SKM-1 (cell line): Measurements from ENCODE around the gene C16orf92.

ENCODE experiments used
- DNase-seq: peaks from one replicate; lab custom pipeline; 2025; ENCODE audit not compliant: unreplicated experiment; lab: John Stamatoyannopoulos, UW

C16orf92 gene, protein sequence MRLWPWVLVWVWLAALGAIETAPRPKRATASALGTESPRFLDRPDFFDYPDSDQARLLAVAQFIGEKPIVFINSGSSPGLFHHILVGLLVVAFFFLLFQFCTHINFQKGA

DNA sequence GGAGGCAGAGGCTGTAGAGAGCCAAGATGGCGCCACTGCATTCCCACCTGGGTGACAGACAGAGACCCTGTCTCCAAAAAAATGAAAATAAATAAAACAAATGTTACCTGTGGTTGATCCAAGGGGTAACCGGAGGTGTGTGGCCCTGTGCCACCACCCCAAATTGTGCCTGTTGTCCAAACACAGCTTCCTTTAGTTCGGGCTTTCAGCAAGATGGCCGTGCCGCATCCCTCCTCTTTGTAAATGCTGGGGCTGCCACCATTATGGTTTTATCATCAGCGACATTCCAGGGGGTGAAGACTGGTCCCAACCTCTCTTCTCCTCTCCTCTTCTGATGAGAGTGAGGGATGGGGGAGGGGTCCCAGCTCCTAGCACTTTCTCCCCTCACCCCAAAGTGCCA, at the start of gene C16orf92:
Gene C16orf92 (plus strand): TSS at position 312 of the 400 bp plus-strand sequence. CDS start 143 bp downstream, outside the sequence.
- DNase-seq = no peak

DNA sequence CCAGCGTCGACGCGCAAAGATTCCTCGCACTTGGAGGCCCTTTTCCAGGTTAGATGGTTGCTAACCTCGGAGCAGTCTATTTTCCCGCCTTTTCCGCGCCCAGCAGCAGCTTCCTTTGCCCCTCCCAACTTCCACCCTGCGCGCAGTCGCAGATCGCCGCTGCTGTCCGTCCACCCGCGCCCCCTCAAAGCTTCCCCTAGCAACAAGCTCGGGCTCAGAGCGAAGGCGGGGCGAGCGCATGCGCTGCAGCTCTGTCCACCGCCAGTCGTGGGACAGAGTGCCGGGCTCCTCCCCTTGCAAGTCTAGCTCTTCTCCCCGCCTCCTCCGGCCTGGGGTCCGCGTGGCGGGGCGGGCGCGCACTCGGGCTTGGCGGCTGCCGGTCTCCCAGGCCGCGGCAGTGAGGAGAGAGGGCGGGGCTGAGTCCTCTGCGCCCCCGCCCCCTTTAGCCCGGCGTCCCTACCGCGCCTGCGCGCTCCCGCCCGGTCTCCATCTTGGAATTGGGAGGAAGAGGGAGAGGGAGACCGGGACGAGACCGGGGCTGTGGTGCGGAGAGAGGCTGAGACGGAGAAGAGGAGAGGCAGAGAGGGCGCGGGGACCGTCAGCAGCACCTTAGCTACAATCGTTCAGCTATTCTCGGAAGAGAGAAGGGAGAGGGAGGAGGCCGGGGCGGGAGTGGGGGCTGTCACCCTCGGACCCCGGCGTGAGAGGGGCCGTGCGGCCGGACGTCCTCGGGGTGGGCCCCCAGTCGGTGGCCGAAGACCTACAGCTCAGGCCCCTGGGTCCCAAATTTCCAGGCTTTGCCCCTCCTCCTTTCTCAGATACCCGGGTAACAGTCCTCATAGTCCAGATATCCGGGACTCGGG, 49.4 kb upstream of the C16orf92 start, which contains the start of gene TAOK2:
Gene TAOK2 (plus strand): TSS at position 485 of the 863 bp plus-strand sequence. CDS start 3,905 bp downstream, outside the sequence.
- peak; percentile 97 for DNase-seq

DNA sequence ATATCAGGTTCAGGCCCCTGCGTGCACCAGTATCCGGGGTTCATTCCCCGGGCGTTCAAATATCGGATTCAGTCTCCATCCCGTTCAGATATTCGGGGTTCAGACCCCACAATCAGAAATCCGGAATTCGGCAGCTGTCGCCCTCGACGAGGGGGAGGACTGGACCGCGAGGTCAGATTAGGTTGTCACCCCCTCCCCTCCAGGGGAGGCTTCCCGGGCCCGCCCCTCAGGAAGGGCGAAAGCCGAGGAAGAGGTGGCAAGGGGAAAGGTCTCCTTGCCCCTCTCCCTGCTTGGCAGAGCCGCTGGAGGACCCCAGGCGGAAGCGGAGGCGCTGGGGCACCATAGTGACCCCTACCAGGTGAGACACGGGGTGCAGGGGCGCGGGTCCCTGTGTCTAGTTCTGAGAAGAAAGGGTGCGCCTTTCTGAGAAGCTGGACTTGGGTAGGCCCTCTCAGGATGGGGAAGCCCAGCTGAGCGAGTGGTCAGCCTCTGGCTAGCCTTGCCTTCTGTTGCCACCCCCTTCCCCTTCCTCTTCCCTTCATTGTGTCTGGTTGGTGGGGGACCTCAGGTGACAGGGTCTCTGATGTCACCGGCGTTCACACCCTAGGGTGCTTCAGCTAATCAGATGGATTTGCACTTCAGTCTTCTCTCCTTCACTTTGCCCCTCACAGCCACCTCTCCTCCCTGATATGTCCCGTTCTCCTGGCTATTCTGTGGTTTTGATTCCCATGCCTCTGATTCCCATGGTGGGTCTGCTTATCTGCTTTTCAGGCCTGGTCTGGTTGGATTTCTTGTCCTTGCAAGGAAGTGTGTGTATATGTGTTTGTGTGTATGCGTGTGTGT, 48.5 kb upstream of the C16orf92 start:
- DNase-seq = no peak

DNA sequence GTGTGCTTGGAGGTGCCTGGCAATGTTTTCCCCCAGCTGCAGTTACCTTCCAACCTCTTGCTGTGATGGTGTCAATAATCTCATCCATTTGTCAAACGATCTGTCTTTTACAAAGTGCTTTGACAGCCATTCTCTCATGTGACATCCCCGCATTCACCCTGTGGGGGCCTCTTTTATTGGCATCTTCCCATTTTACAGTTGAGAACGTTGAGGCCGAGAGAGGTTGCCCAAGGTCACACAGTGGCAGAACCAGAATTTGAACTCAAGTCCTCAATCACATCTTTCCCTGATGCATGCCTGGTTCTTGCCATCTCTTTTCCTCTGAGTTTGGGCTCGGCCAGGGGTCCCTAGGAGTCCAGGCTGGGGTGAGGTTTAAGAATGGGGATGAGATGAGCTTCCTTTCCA, 47.9 kb upstream of the C16orf92 start:
- no peak for DNase-seq

DNA sequence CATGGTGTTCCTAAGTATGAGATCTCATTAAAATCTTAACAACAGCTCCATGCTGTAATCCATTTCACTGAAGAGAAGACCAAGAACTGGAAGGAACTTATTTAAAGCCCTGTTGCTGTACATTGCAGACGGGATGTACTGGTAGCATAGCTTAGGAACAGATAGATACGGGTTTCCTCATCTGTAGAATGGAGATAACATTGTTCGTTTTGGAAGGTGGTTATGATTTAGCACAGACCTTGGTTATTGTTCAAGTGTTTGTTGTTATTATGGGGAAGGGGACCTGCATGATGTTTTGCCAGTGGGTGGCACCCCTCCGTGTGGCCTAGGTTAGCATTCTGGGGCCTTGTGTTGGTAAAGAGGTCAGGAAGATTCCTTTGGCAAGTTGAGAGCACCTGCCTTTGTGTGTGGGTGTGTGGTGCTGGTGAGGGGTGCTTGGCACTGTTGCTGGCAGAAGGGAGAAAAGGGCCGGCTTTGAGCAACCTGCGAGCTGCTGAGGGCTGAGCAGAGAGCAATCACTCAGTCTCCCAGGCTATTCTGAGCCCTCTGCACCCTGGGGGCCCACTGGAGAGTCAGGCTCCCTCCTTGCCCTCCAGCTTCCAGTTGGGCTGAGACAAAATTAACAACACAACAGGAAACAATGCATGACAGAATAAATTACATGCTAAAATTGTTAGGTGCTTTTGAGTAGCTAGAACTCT, 47.0 kb upstream of the C16orf92 start:
- DNase-seq = no peak

DNA sequence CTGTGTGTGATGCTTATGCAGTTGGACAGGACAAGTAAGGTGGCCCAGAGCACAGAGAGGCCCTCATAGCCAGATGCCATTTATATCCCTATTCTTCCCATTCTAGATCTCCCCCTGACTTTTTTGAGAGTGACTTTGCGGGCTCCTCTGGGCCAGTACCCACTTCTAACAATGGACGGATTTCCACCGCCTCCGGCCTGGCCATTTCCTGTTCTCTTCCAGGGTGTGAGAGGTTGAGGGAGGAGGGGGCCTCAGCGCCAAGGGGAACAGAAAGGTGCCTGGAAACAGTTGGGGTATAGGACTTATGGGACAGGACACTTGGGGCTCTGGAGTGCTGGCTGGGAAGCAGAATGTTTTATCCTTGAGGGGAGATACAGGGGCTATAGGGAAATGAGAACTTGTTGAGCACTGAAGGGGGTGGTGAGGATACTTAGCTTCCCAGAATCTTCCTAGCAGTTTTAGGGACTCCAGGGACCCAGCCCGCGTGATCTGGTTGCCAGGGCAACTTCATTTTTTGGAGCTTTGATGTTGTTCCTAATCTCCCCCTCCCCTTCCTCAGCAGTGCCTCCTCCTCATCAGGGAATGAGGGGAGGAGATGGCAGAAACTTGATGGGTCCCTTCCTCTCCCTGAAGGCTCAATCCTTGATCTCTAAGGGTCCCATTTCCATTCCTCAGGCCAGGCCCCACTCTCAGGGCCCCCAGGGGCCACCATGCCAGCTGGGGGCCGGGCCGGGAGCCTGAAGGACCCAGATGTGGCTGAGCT, 45.8 kb upstream of the C16orf92 start:
- DNase-seq = no peak

DNA sequence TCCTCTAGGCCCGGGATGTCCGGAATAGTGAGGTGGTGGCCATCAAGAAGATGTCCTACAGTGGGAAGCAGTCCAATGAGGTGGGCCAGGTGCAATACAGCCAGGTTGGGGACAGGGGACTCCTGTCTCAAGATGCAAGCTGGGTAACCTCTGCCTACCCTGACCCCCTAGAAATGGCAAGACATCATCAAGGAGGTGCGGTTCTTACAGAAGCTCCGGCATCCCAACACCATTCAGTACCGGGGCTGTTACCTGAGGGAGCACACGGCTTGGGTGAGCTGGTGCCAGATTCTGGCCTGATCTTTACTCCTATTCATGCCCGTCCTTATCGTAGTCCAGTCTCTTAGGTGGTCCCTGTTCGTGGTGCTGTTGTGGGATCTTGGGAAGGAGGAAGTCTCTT, 44.9 kb upstream of the C16orf92 start:
- DNase-seq = no peak

DNA sequence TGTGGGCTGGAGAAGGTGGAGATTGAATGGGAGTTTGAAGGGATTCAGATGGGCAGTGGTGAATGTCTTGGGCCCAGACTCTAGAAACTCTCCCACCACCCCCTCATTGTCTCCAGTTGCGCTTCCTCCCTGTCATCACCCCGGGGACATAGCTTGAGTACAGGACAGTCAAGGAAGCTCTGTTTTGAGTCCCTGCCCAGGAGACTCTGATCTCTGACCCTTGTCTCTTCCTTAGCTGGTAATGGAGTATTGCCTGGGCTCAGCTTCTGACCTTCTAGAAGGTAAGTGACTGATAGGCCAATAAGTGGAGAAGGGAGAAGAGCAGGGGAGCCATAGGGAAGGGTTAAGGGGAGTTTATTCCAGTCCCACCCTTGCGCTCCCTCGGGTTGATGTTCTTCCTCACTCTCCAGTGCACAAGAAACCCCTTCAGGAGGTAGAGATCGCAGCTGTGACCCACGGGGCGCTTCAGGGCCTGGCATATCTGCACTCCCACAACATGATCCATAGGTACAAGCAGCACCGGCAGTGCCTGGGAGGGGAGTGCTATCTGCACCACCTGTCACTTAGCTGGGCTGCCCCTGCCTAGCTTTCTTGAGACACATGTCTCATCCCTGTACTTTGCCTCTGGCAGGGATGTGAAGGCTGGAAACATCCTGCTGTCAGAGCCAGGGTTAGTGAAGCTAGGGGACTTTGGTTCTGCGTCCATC, 44.3 kb upstream of the C16orf92 start:
- no peak for DNase-seq

DNA sequence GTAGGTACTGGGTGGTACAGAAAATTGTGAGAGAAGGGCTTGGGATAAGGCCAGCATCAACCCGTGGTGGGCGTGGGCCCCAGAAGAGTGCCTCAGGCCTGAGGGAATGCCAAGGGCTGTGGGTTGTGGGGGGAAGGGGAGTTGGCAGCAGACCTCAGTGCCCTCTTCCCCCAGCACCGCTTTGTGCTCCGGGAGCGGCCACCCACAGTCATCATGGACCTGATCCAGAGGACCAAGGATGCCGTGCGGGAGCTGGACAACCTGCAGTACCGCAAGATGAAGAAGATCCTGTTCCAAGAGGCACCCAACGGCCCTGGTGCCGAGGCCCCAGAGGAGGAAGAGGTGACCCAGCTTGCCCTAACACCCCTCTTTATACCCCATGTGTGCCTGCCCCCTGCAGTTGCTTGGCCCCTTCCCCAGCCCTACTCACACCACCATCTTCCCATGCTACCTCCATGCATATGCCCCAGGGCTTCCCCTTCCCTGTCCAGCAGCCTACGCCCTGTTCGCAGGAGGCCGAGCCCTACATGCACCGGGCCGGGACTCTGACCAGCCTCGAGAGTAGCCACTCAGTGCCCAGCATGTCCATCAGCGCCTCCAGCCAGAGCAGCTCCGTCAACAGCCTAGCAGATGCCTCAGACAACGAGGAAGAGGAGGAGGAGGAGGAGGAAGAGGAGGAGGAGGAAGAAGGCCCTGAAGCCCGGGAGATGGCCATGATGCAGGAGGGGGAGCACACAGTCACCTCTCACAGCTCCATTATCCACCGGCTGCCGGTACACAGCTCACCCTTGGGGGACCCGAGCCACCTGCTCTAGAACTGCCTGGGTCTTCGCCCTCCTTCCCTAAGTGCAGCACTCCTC, 40.2 kb upstream of the C16orf92 start:
- no peak for DNase-seq

DNA sequence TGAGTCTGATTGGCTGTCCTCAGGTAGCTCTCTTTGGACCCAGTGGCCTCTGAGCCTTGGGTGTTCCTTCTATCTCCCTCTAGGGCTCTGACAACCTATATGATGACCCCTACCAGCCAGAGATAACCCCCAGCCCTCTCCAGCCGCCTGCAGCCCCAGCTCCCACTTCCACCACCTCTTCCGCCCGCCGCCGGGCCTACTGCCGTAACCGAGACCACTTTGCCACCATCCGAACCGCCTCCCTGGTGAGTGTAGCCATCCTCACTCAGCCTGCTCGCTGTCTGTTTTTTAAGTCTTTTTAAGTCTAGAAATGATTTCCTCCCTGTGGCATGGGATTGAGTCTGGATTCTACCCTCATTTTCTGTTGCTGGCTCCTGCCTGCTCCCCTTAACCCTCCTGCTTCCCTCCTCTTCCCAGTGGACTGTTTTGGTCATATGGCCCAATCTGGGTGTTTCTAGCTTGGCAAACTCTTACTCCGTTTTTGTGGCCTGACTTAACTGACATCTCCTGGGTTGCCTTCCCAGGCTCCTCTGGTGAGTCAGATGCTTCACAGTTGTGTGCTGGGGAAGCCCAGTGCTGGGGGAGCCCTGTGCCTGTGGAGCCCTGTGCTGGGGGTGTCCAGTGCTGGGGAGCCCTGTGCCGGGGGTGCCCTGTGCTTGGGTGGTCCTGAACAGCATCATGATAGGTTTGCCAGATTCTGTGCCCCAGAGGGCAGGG, 39.4 kb upstream of the C16orf92 start:
- no peak for DNase-seq

DNA sequence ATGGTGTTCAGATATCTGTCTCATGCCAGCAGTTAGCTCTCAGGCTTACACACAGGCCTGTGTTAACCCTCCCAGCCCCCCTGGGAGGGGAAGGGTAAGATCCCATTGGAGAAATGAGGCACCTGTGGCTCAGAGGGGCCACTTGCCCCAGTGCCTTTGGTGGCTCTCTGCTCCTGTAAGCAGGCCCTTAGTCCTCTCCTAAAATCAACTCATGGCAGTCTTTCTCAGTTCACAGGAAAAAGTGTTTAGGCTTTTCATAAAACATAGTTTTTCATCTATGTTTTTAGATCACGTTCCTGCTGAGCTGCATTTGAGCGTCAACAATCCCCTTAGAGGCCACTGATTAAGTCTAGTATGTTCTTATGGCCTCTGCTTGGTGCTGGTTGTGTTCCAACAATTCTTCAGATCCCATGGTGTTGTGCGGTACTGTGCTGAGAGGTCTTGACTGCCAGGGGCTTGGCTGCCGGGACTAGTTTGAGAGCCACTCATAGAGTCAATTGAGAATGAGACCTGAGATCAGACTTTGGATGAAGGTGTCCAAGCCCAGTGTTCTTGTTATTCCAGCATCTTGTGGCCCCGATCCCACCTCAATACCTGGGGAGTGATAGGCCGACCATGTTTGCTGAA, 38.7 kb upstream of the C16orf92 start:
- DNase-seq = no peak

DNA sequence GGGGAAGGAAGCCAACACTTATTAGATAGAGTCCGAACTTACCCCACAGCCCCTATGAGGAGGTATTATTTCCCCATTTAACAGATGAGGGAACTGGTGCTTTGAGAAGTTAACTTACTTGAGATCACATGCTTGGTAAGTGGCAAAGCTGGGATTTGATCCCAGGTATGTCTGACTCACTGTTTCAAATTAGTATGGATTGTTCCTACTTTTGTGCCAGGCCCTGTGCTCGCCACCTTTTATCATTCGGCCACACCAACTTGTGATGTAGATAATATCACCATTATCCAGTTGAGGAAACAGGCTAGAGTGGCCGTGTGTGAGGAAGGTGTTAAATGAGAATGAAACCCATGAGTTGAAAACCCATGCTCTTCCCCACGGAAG, 38.2 kb upstream of the C16orf92 start:
- DNase-seq = no peak

DNA sequence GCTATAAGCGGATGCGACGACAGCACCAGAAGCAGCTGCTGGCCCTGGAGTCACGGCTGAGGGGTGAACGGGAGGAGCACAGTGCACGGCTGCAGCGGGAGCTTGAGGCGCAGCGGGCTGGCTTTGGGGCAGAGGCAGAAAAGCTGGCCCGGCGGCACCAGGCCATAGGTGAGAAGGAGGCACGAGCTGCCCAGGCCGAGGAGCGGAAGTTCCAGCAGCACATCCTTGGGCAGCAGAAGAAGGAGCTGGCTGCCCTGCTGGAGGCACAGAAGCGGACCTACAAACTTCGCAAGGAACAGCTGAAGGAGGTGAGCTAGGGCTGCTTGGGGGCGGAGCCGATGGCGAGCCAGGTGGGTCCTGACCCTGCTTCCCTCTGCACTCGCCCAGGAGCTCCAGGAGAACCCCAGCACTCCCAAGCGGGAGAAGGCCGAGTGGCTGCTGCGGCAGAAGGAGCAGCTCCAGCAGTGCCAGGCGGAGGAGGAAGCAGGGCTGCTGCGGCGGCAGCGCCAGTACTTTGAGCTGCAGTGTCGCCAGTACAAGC, 37.7 kb upstream of the C16orf92 start:
- no peak for DNase-seq

DNA sequence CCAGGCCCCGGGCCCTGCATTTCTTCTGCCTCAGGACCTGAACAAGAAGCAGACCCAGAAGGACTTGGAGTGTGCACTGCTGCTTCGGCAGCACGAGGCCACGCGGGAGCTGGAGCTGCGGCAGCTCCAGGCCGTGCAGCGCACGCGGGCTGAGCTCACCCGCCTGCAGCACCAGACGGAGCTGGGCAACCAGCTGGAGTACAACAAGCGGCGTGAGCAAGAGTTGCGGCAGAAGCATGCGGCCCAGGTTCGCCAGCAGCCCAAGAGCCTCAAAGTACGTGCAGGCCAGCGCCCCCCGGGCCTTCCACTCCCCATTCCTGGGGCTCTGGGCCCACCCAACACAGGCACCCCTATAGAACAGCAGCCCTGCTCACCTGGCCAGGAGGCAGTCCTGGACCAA, 36.8 kb upstream of the C16orf92 start:
- DNase-seq = no peak

DNA sequence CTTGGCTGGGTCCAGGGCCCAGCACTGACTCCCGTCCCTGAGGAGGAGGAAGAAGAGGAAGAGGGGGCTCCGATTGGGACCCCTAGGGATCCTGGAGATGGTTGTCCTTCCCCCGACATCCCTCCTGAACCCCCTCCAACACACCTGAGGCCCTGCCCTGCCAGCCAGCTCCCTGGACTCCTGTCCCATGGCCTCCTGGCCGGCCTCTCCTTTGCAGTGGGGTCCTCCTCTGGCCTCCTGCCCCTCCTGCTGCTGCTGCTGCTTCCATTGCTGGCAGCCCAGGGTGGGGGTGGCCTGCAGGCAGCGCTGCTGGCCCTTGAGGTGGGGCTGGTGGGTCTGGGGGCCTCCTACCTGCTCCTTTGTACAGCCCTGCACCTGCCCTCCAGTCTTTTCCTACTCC, 36.1 kb upstream of the C16orf92 start:
- DNase-seq = no peak

DNA sequence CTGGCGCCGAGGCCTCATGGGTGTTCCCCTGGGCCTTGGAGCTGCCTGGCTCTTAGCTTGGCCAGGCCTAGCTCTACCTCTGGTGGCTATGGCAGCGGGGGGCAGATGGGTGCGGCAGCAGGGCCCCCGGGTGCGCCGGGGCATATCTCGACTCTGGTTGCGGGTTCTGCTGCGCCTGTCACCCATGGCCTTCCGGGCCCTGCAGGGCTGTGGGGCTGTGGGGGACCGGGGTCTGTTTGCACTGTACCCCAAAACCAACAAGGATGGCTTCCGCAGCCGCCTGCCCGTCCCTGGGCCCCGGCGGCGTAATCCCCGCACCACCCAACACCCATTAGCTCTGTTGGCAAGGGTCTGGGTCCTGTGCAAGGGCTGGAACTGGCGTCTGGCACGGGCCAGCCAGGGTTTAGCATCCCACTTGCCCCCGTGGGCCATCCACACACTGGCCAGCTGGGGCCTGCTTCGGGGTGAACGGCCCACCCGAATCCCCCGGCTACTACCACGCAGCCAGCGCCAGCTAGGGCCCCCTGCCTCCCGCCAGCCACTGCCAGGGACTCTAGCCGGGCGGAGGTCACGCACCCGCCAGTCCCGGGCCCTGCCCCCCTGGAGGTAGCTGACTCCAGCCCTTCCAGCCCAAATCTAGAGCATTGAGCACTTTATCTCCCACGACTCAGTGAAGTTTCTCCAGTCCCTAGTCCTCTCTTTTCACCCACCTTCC, 35.5 kb upstream of the C16orf92 start:
- no peak for DNase-seq
